ENCODE results near the gene TRABD2B. TPM values are rescaled to one million over a fixed set of nuclear protein-coding genes. Genes with fewer than 3 reads are reported as not detected.

Gene TRABD2B
- total RNA-seq, 1 donor from 2014 or later: 1.8 TPM

- no peak for TF ChIP-seq CTCF (IDR thresholded peaks at IDR 0.05)
- Histone ChIP-seq H3K27ac (no peak overlapping the region), H3K4me1 (peaks cover 11% of the 10 kb centered on the region), H3K36me3 (no peaks in the 10 kb centered on the region), H3K4me3 (no peak overlapping the region), H3K27me3 (ENCODE audit: low read depth) (no peaks in the 10 kb centered on the region), H3K9me3 (no peaks in the 10 kb centered on the region)
- intact Hi-C loops (cut with DNase I): no loop called here
- DNase-seq: no peak
- ATAC-seq: no peak
Measured at GRCh38 chr1:47918257-47918867, 78.8 kb downstream of the TRABD2B start.

- ATAC-seq (no peak), DNase-seq (no peak)
- Histone ChIP-seq H3K36me3 (no peaks in the 10 kb centered on the region), H3K27ac (no peak overlapping the region), H3K4me1 (peaks cover 11% of the 10 kb centered on the region), H3K9me3 (no peaks in the 10 kb centered on the region), H3K27me3 (ENCODE audit: low read depth) (no peaks in the 10 kb centered on the region), H3K4me3 (no peak overlapping the region)
- intact Hi-C loops (cut with DNase I): no loop called here
- no peak for TF ChIP-seq CTCF (IDR thresholded peaks at IDR 0.05)
Measured at GRCh38 chr1:47917687-47918086, 79.5 kb downstream of the TRABD2B start.

- H3K27ac ChIP-seq: no peak overlapping the region
- TF ChIP-seq CTCF (IDR thresholded peaks at IDR 0.05): no peak
- H3K27me3 ChIP-seq (ENCODE audit: low read depth): no peaks in the 10 kb centered on the region
- H3K36me3 ChIP-seq: no peaks in the 10 kb centered on the region
- intact Hi-C loops (cut with DNase I): no loop called here
- H3K9me3 ChIP-seq: no peaks in the 10 kb centered on the region
- ATAC-seq (no peak), DNase-seq (no peak)
- H3K4me3 ChIP-seq: no peak overlapping the region
- peaks cover 11% of the 10 kb centered on the region for H3K4me1 ChIP-seq
Measured at GRCh38 chr1:47915677-47916353, 81.4 kb downstream of the TRABD2B start.

- Histone ChIP-seq H3K9me3 (no peaks in the 10 kb centered on the region), H3K27ac (no peak overlapping the region), H3K4me1 (peaks cover 11% of the 10 kb centered on the region), H3K4me3 (no peak overlapping the region), H3K27me3 (ENCODE audit: low read depth) (no peaks in the 10 kb centered on the region), H3K36me3 (no peaks in the 10 kb centered on the region)
- DNase-seq (no peak), ATAC-seq (no peak)
- intact Hi-C loops (cut with DNase I): no loop called here
- TF ChIP-seq CTCF (IDR thresholded peaks at IDR 0.05): no peak
Measured at GRCh38 chr1:47914952-47915676, 82.1 kb downstream of the TRABD2B start.

GRCh38 chr1:47914218-47914938 lies 82.8 kb downstream of the TRABD2B start:
- peaks cover 7% of the 10 kb centered on the region for H3K4me1 ChIP-seq
- peak; percentile 56 to 81 for ATAC-seq
- H3K27ac ChIP-seq: no peak overlapping the region
- intact Hi-C loops (cut with DNase I): no loop called here
- TF ChIP-seq CTCF (IDR thresholded peaks at IDR 0.05): no peak
- H3K9me3 ChIP-seq: no peaks in the 10 kb centered on the region
- no peaks in the 10 kb centered on the region for H3K36me3 ChIP-seq
- DNase-seq: no peak
- no peaks in the 10 kb centered on the region for H3K27me3 ChIP-seq (ENCODE audit: low read depth)
- no peak overlapping the region for H3K4me3 ChIP-seq

Data from lower lobe of right lung (tissue), 2 donors.